ENCODE data around the gene RASGRP2. TPM values are rescaled to one million over a fixed set of nuclear protein-coding genes. Genes with fewer than 3 reads are reported as not detected.

The RASGRP2 gene
- total RNA-seq, 4 donors from 2014 or later = 0.64 to 7.6 (median 3.9) TPM

GRCh38 chr11:64717268-64717578 lies 26.7 kb downstream of the RASGRP2 start:
- Histone ChIP-seq H3K4me3 (no peak overlapping the region), H3K27ac (no peak overlapping the region), H3K36me3 (no peaks in the 10 kb centered on the region), H3K27me3 (peaks cover 100% of the 10 kb centered on the region), H3K4me1 (peaks cover 15% of the 10 kb centered on the region), H3K9me3 (no peaks in the 10 kb centered on the region)
- TF ChIP-seq POLR2AphosphoS5 (IDR thresholded peaks at IDR 0.05) = no peak
- TF ChIP-seq CTCF (IDR thresholded peaks at IDR 0.05) = no peak
- no peak for TF ChIP-seq POLR2A (IDR thresholded peaks at IDR 0.05)
- no peak for TF ChIP-seq EP300 (IDR thresholded peaks at IDR 0.05)
- WGBS = 71% methylated on average over 4 of the region's 4 CpGs
- no peak for DNase-seq (ENCODE audit: low spot score in 2 of 2)

GRCh38 chr11:64716473-64717267 lies 27.3 kb downstream of the RASGRP2 start:
- peaks cover 100% of the 10 kb centered on the region for H3K27me3 ChIP-seq

GRCh38 chr11:64715756-64716472 lies 28.0 kb downstream of the RASGRP2 start:
- Histone ChIP-seq H3K36me3 (no peaks in the 10 kb centered on the region), H3K4me3 (no peak overlapping the region), H3K4me1 (peaks cover 20% of the 10 kb centered on the region), H3K27ac (no peak overlapping the region), H3K27me3 (peaks cover 100% of the 10 kb centered on the region), H3K9me3 (no peaks in the 10 kb centered on the region)
- no peak for DNase-seq (ENCODE audit: low spot score in 2 of 2)
- 56% methylated on average over 13 of the region's 13 CpGs for WGBS
- no peak for TF ChIP-seq POLR2A (IDR thresholded peaks at IDR 0.05)
- no peak for TF ChIP-seq POLR2AphosphoS5 (IDR thresholded peaks at IDR 0.05)

More at GRCh38 chr11:64716473-64717267, 27.3 kb downstream of the RASGRP2 start:
- Histone ChIP-seq H3K4me3 (no peak overlapping the region), H3K36me3 (no peaks in the 10 kb centered on the region), H3K4me1 (peaks cover 15% of the 10 kb centered on the region), H3K27ac (no peak overlapping the region), H3K9me3 (no peaks in the 10 kb centered on the region)
- no peak for DNase-seq (ENCODE audit: low spot score in 2 of 2)
- no peak for TF ChIP-seq CTCF (IDR thresholded peaks at IDR 0.05)
- no peak for TF ChIP-seq POLR2AphosphoS5 (IDR thresholded peaks at IDR 0.05)
- no peak for TF ChIP-seq EP300 (IDR thresholded peaks at IDR 0.05)
- no peak for TF ChIP-seq POLR2A (IDR thresholded peaks at IDR 0.05)
- 47% methylated on average over 18 of the region's 21 CpGs for WGBS

- H3K27me3 ChIP-seq = peaks cover 100% of the 10 kb centered on the region
- DNase-seq (ENCODE audit: low spot score in 2 of 2) = no peak
- 52% methylated on average over 5 of the region's 5 CpGs for WGBS
- H3K4me3 ChIP-seq = no peak overlapping the region
- TF ChIP-seq POLR2A (IDR thresholded peaks at IDR 0.05) = no peak
- no peak for TF ChIP-seq CTCF (IDR thresholded peaks at IDR 0.05)
- TF ChIP-seq POLR2AphosphoS5 (IDR thresholded peaks at IDR 0.05) = no peak
- TF ChIP-seq EP300 (IDR thresholded peaks at IDR 0.05) = no peak
- no peak overlapping the region for H3K27ac ChIP-seq
- H3K36me3 ChIP-seq = no peaks in the 10 kb centered on the region
- H3K4me1 ChIP-seq = peaks cover 22% of the 10 kb centered on the region
- H3K9me3 ChIP-seq = no peaks in the 10 kb centered on the region
These were observed 28.8 kb downstream of the RASGRP2 start for GRCh38 chr11:64715110-64715509.

GRCh38 chr11:64714666-64715065 lies 29.3 kb downstream of the RASGRP2 start:
- Histone ChIP-seq H3K27me3 (peaks cover 100% of the 10 kb centered on the region), H3K4me1 (peaks cover 22% of the 10 kb centered on the region), H3K36me3 (no peaks in the 10 kb centered on the region), H3K27ac (no peak overlapping the region), H3K9me3 (no peaks in the 10 kb centered on the region), H3K4me3 (no peak overlapping the region)
- 33% methylated on average over 5 of the region's 5 CpGs for WGBS
- DNase-seq (ENCODE audit: low spot score in 2 of 2) = no peak
- TF ChIP-seq POLR2A (IDR thresholded peaks at IDR 0.05) = no peak
- TF ChIP-seq CTCF (IDR thresholded peaks at IDR 0.05) = no peak
- TF ChIP-seq POLR2AphosphoS5 (IDR thresholded peaks at IDR 0.05) = no peak
- TF ChIP-seq EP300 (IDR thresholded peaks at IDR 0.05) = no peak
